Activated CD4-positive, CD25-positive, alpha-beta regulatory T cell treated with anti-CD3 and anti-CD28 coated beads, Interleukin-2, amount 50 U/mL, for 24 hours (primary cell): ENCODE results near the gene TPMT.

Experiments used
- ATAC-seq, 2 donors: fragments of 150-1000 bp; cut with Tn5 transposase; one replicate each; pipeline ENCODE4 v1.10.0; 2021; ENCODE audit warnings: mild to moderate bottlenecking in 1 of 2, moderate library complexity in 1 of 2

Gene TPMT

GRCh38 chr6:18107061-18107460 is 47.8 kb downstream of the TPMT start:
- ATAC-seq, result no peak

DNA sequence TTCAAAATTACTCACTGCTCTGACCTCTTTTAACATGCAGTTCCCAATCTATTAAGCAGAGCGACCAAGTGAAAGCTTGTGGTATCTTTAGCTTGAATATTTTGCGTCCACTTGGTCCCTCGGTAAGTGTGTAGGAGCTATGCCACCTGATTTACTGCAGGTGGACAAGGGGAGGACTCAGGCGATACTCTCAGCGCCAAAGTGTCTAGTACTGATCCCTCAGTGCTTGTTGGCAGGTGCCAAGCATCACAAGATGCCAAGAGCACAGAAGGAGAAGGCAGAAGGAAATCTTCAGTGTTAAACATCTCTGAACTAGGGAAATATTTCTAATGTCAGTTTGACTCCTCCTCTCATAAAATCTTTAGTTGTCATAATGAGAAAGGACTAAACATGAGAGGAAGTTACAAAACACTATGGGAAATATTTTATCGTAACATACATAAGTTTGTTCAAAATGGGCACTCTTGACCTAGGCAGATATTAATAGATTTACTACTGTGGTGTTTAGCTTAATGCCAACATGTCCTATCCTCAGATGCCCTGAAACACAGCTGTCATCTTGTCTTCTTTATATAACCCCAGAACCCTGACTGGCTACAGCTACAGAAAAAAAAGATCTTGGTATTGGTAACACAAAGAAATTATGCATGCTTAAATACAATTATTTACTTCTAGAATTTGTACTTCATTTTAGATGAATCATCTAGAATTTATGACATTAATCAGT is 51.9 kb downstream of the TPMT start:
- ATAC-seq, result no peak

DNA sequence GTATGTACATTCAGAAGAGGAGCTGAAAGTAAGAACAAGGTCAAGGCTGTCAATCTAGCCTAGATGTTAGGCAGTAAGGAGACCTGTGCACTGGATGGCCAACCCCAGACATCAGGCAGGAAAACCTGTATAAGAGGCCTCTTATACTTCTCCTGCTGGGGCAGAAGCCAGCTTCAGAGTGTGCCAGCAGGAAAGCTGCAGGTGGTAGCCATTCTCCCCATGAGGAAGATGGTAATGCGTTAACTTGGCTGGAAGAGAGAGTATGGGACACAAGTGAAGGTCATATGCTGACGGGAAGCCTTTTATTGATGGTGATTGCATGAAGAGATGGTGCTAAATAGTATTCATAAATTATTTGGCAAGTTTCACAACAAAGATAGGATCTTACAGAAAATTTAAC is 53.0 kb downstream of the TPMT start:
- no peak for ATAC-seq

- ATAC-seq, result no peak
Observed at GRCh38 chr6:18101271-18101670, 53.6 kb downstream of the TPMT start.

DNA sequence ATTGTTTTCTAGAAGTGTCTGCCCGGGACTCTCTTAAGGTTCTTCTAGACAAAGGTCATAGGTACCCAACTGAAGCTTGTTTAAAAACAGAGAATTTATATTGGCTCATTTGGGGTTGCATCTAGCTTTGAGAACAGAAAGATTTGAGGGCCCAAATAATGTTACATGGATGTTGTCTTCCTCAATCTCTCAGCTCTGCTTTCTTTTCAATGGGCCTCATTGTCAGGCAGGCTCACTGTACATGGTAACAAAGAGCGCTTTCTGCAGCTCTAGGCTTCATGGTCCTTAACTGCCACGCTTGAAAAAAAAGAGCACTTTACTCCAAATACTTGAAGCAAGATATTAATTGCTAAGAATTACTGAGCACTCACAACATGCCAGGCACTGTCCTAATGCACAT is 54.6 kb downstream of the TPMT start:
- no peak for ATAC-seq

GRCh38 chr6:18099511-18099910 is 55.4 kb downstream of the TPMT start:
- no peak for ATAC-seq

GRCh38 chr6:18096423-18096822 is 58.5 kb downstream of the TPMT start:
- ATAC-seq, result no peak

DNA sequence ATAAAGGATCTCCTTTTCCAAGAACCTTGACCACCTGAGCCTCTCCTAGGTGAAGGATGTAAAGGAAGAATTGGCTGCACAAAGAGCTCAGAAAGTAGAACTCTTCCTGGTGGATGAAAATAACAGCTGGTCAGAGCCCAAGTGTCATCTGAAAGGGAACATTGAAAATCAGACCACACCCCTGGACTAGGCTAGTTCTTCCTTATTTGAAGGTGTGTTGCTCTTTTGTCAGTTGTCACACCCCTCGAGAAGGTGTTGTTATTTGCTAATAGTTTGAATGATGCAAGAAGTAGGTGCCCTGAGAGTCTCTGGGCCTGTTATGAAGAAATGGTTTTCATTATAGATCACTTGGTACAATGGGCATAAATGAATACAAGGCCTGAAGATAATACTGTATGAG is 63.5 kb downstream of the TPMT start:
- ATAC-seq, result no peak

DNA sequence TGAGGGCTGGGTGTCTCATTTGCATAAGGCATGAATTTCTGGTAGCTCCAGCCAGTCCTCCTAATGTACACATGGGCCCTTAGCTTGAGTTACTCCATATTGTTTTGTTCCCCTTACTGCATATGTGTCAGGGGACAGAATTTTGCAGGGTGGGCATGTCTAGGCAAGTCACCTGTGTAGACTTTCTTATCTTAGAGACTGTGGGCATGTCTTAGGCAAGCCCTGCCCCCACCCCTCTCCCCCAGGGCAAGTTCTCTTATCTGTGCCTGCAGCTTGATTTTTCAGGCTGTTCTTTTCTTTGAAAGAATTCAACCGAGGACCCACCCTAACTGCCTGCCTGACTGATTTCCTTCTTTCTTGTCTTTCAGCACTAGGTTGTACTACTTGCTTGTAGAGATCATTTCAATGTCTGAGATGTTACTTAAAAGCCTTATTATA is 64.5 kb downstream of the TPMT start:
- ATAC-seq, result no peak

- ATAC-seq, result no peak
Observed at GRCh38 chr6:18088419-18089296, 66.2 kb downstream of the TPMT start.

DNA sequence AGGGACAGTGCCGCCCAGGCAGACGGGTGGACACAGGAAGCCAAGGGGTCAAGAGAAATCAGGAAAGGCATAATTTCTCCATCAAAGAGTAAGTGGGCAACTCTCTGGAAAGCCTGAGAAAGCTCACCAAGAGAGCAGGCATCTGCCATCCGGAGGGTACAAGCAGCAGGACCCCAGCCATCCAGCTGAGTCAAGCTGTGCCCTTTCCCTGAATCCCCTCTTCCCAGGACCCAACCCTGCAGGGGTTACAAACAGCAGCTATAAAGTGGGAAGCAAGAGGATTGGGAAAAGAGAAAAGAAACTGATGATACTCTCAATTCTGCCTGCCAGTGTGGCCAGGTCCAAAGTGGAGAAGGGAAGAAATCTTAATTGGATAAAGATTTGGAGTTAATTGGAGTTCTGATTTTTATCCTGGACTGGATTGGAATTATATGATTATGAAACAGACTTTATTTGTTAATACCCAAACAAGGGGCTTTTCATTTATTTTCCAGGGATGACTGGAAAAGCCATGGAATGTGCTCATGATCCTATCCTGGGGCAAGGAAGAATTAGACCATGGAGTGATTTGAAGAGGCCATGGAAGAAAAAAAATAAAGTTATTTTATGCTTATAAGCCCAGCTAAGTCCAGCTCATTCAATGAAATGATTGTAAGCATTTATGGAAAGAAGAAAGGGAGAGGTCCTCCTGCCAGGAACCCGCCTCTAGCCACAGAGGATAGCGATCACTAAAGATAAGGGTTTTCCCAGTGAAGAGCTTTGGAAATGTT is 67.3 kb downstream of the TPMT start:
- no peak for ATAC-seq

GRCh38 chr6:18081025-18081668 is 73.7 kb downstream of the TPMT start:
- no peak for ATAC-seq

GRCh38 chr6:18080544-18080943 is 74.3 kb downstream of the TPMT start:
- no peak for ATAC-seq

DNA sequence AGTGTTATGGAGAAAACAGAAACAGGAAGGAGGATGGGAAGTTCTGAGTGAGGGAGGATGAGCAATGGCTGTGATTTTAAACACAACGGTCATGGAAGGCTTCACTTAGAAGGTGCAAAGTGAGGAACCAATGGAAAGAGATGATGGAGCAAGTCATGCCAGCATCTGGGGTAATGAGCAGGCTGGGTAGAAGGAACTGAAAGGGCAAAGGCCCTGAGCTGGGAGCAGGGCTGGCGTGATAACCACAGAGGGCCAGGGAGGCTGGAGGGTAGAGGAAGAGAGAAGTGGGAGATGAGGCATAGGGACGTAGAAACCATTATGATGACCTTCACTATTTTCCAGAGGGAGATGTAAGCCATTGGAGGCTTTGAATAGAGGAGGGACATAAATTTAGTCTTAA is 76.0 kb downstream of the TPMT start:
- ATAC-seq, result no peak
